ENCODE results near the gene MSRB3. TPM values are rescaled to one million over a fixed set of nuclear protein-coding genes. Genes with fewer than 3 reads are reported as not detected.

Gene MSRB3
- total and polyA plus RNA-seq, 9 donors = 14.9 to 58.8 (median 27.1) TPM

- H3K9me3 ChIP-seq = no peaks in the 10 kb centered on the region
- WGBS, 3 donors = 91 to 99% (median 98%) methylated on average over 2 of the region's 2 CpGs
- no peaks in the 10 kb centered on the region for H3K4me1 ChIP-seq (ENCODE audit: insufficient read depth)
- TF ChIP-seq EP300 (IDR thresholded peaks at IDR 0.05) (no peak), CTCF (IDR thresholded peaks at IDR 0.05) (no peak), POLR2A (IDR thresholded peaks at IDR 0.05) (no peak)
- DNase-seq = no peak
- H3K4me3 ChIP-seq = no peak overlapping the region
- intact Hi-C loops (cut with DNase I) = no loop called here
- no peaks in the 10 kb centered on the region for H3K36me3 ChIP-seq
- H3K27me3 ChIP-seq = no peaks in the 10 kb centered on the region
- no peak overlapping the region for H3K27ac ChIP-seq
Measured at GRCh38 chr12:65444996-65445395, 166.5 kb downstream of the MSRB3 start.

- TF ChIP-seq POLR2A (IDR thresholded peaks at IDR 0.05) = no peak
- TF ChIP-seq CTCF (IDR thresholded peaks at IDR 0.05) = no peak
- no peak for TF ChIP-seq EP300 (IDR thresholded peaks at IDR 0.05)
- H3K4me3 ChIP-seq = no peak overlapping the region
- intact Hi-C loops (cut with DNase I) = no loop called here
- no peaks in the 10 kb centered on the region for H3K9me3 ChIP-seq
- H3K27me3 ChIP-seq = no peaks in the 10 kb centered on the region
- peaks cover 6% of the 10 kb centered on the region for H3K4me1 ChIP-seq (ENCODE audit: insufficient read depth)
- WGBS, 3 donors = 91 to 96% (median 93%) methylated on average over 1 of the region's 1 CpG
- no peaks in the 10 kb centered on the region for H3K36me3 ChIP-seq
- no peak for DNase-seq
- H3K27ac ChIP-seq = no peak overlapping the region
Measured at GRCh38 chr12:65446901-65447300, 168.4 kb downstream of the MSRB3 start.

GRCh38 chr12:65449400-65449799, 170.9 kb downstream of the MSRB3 start:
- H3K27me3 ChIP-seq = no peaks in the 10 kb centered on the region
- WGBS, 3 donors = 86 to 93% (median 89%) methylated on average over 1 of the region's 1 CpG
- peaks cover 6% of the 10 kb centered on the region for H3K4me1 ChIP-seq (ENCODE audit: insufficient read depth)
- no peak overlapping the region for H3K27ac ChIP-seq
- intact Hi-C loops (cut with DNase I) = no loop called here
- no peaks in the 10 kb centered on the region for H3K9me3 ChIP-seq
- TF ChIP-seq CTCF (IDR thresholded peaks at IDR 0.05) = no peak
- TF ChIP-seq POLR2A (IDR thresholded peaks at IDR 0.05) = no peak
- no peak for TF ChIP-seq EP300 (IDR thresholded peaks at IDR 0.05)
- no peaks in the 10 kb centered on the region for H3K36me3 ChIP-seq
- no peak overlapping the region for H3K4me3 ChIP-seq
- no peak for DNase-seq

GRCh38 chr12:65450625-65451024, 172.1 kb downstream of the MSRB3 start:
- intact Hi-C loops (cut with DNase I) = no loop called here
- WGBS, 3 donors = 55 to 59% (median 58%) methylated on average over 2 of the region's 2 CpGs

More at GRCh38 chr12:65450625-65451024, 172.1 kb downstream of the MSRB3 start:
- Histone ChIP-seq H3K4me1 (ENCODE audit: insufficient read depth) (peaks cover 6% of the 10 kb centered on the region), H3K36me3 (no peaks in the 10 kb centered on the region), H3K4me3 (no peak overlapping the region), H3K27me3 (no peaks in the 10 kb centered on the region), H3K27ac (no peak overlapping the region), H3K9me3 (no peaks in the 10 kb centered on the region)
- TF ChIP-seq CTCF (IDR thresholded peaks at IDR 0.05) (no peak), POLR2A (IDR thresholded peaks at IDR 0.05) (no peak), EP300 (IDR thresholded peaks at IDR 0.05) (no peak)
- DNase-seq = no peak

Measured in ovary (tissue), 9 donors.